ENCODE results near the gene PDE8B. TPM values are rescaled to one million over a fixed set of nuclear protein-coding genes. Genes with fewer than 3 reads are reported as not detected.

PDE8B gene
- total RNA-seq, 1 donor from 2014 or later = 0.18 TPM

GRCh38 chr5:77222722-77223121 lies 12.2 kb downstream of the PDE8B start:
- Mint-ChIP-seq H3K9me3 (ENCODE audit: unreplicated experiment) (peaks cover 2% of the 10 kb centered on the region), H3K27ac (ENCODE audit: unreplicated experiment) (no peak overlapping the region), H3K36me3 (ENCODE audit: low read depth, unreplicated experiment) (no peaks in the 10 kb centered on the region), H3K4me1 (ENCODE audit: low read depth, unreplicated experiment) (peaks cover 20% of the 10 kb centered on the region), H3K4me3 (ENCODE audit: unreplicated experiment) (no peak overlapping the region), H3K27me3 (ENCODE audit: low read depth, unreplicated experiment) (peaks cover 19% of the 10 kb centered on the region)
- TF ChIP-seq CTCF (IDR thresholded peaks at IDR 0.05; ENCODE audit: insufficient read depth, low read depth, low read length) (no peak), EZH2 (IDR thresholded peaks at IDR 0.05; ENCODE audit: insufficient read depth, low read length) (no peak)
- Histone ChIP-seq H3K4me2 (ENCODE audit: low read length) (no peak overlapping the region), H3K79me2 (ENCODE audit: insufficient read depth, low read length) (no peaks in the 10 kb centered on the region), H3K27ac (ENCODE audit: low read depth, low read length) (no peak overlapping the region), H3K36me3 (ENCODE audit: insufficient read depth, low read length) (no peaks in the 10 kb centered on the region), H3K4me3 (ENCODE audit: insufficient read depth, low read depth, low read length) (no peak overlapping the region), H3K9ac (ENCODE audit: low read length) (no peak overlapping the region), H4K20me1 (ENCODE audit: insufficient read depth, low read length) (no peaks in the 10 kb centered on the region), H3K9me3 (ENCODE audit: insufficient read depth, low read depth, low read length) (no peaks in the 10 kb centered on the region), H2AFZ (ENCODE audit: low read depth, low read length) (no peak overlapping the region), H3K27me3 (ENCODE audit: insufficient read depth, low read length) (peaks cover 8% of the 10 kb centered on the region), H3K4me1 (ENCODE audit: insufficient read depth, low read length) (no peaks in the 10 kb centered on the region)
- FAIRE-seq (no peak), DNase-seq (ENCODE audit: low read depth) (no peak)

DNA sequence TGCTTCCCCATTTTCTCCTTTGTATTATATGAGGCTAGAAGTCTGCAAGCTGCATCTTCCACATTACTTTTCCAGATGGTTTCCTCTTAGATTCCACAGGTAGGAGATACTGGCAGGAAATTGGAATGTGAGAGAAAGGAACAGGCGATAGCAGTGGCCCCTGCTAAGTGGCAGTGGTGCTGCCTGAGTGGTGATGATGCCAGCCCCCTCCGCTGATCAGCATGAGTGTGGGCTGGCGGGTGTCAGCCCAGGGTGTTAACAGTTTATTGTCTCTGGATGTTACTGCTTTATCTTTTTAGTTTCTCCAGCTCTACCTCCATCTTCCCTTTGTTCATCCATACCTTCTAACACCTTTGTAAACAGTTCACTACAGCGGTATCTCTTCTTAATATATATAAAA lies 13.2 kb downstream of the PDE8B start:
- Histone ChIP-seq H3K4me2 (ENCODE audit: low read length) (no peak overlapping the region), H3K4me1 (ENCODE audit: insufficient read depth, low read length) (no peaks in the 10 kb centered on the region), H3K9me3 (ENCODE audit: insufficient read depth, low read depth, low read length) (no peaks in the 10 kb centered on the region), H3K4me3 (ENCODE audit: insufficient read depth, low read depth, low read length) (no peak overlapping the region), H3K79me2 (ENCODE audit: insufficient read depth, low read length) (no peaks in the 10 kb centered on the region), H3K27ac (ENCODE audit: low read depth, low read length) (no peak overlapping the region), H3K9ac (ENCODE audit: low read length) (no peak overlapping the region), H4K20me1 (ENCODE audit: insufficient read depth, low read length) (no peaks in the 10 kb centered on the region), H3K36me3 (ENCODE audit: insufficient read depth, low read length) (no peaks in the 10 kb centered on the region), H3K27me3 (ENCODE audit: insufficient read depth, low read length) (peaks cover 15% of the 10 kb centered on the region), H2AFZ (ENCODE audit: low read depth, low read length) (no peak overlapping the region)
- Mint-ChIP-seq H3K9me3 (ENCODE audit: unreplicated experiment) (peaks cover 2% of the 10 kb centered on the region), H3K36me3 (ENCODE audit: low read depth, unreplicated experiment) (no peaks in the 10 kb centered on the region), H3K27me3 (ENCODE audit: low read depth, unreplicated experiment) (peaks cover 19% of the 10 kb centered on the region), H3K27ac (ENCODE audit: unreplicated experiment) (peak overlapping the region; percentile 42), H3K4me3 (ENCODE audit: unreplicated experiment) (no peak overlapping the region), H3K4me1 (ENCODE audit: low read depth, unreplicated experiment) (peaks cover 20% of the 10 kb centered on the region)
- FAIRE-seq = no peak
- DNase-seq (ENCODE audit: low read depth) = no peak
- TF ChIP-seq EZH2 (IDR thresholded peaks at IDR 0.05; ENCODE audit: insufficient read depth, low read length) = no peak
- TF ChIP-seq CTCF (IDR thresholded peaks at IDR 0.05; ENCODE audit: insufficient read depth, low read depth, low read length) = no peak

GRCh38 chr5:77224672-77225355 lies 14.3 kb downstream of the PDE8B start:
- no peak overlapping the region for H3K4me3 Mint-ChIP-seq (ENCODE audit: unreplicated experiment)
- H3K9me3 Mint-ChIP-seq (ENCODE audit: unreplicated experiment) = peaks cover 4% of the 10 kb centered on the region
- no peak for TF ChIP-seq EZH2 (IDR thresholded peaks at IDR 0.05; ENCODE audit: insufficient read depth, low read length)
- H3K9ac ChIP-seq (ENCODE audit: low read length) = no peak overlapping the region
- peaks cover 20% of the 10 kb centered on the region for H3K4me1 Mint-ChIP-seq (ENCODE audit: low read depth, unreplicated experiment)
- FAIRE-seq (no peak), DNase-seq (ENCODE audit: low read depth) (peak; percentile 71)
- H3K27me3 Mint-ChIP-seq (ENCODE audit: low read depth, unreplicated experiment) = peaks cover 11% of the 10 kb centered on the region
- no peak overlapping the region for H3K4me3 ChIP-seq (ENCODE audit: insufficient read depth, low read depth, low read length)
- no peak overlapping the region for H3K27ac ChIP-seq (ENCODE audit: low read depth, low read length)
- H3K36me3 ChIP-seq (ENCODE audit: insufficient read depth, low read length) = no peaks in the 10 kb centered on the region
- no peaks in the 10 kb centered on the region for H3K36me3 Mint-ChIP-seq (ENCODE audit: low read depth, unreplicated experiment)
- no peak overlapping the region for H3K4me2 ChIP-seq (ENCODE audit: low read length)
- no peaks in the 10 kb centered on the region for H3K79me2 ChIP-seq (ENCODE audit: insufficient read depth, low read length)
- H3K27me3 ChIP-seq (ENCODE audit: insufficient read depth, low read length) = peaks cover 15% of the 10 kb centered on the region
- no peaks in the 10 kb centered on the region for H3K9me3 ChIP-seq (ENCODE audit: insufficient read depth, low read depth, low read length)
- peak overlapping the region; percentile 51 for H3K27ac Mint-ChIP-seq (ENCODE audit: unreplicated experiment)
- no peaks in the 10 kb centered on the region for H3K4me1 ChIP-seq (ENCODE audit: insufficient read depth, low read length)
- H2AFZ ChIP-seq (ENCODE audit: low read depth, low read length) = no peak overlapping the region
- H4K20me1 ChIP-seq (ENCODE audit: insufficient read depth, low read length) = no peaks in the 10 kb centered on the region
